Mammary epithelial cell (primary cell): ENCODE data around the gene LRRD1.

ENCODE experiments used
- CTCF ChIP-seq, 2 donors: IDR thresholded peaks in 1 of 2; conservative IDR thresholded peaks in 1 of 2; 2 replicates each; pipeline ENCODE4 v1.5.1; 2011 to 2012; ENCODE audit warnings: inconsistent platforms in 2 of 2, low read length in 2 of 2, mild to moderate bottlenecking in 2 of 2, control low read depth in 1 of 2, low read depth in 1 of 2; ENCODE audit not compliant: insufficient read depth in 1 of 2; ENCODE audit errors: extremely low read depth in 1 of 2
- EZH2 ChIP-seq: IDR thresholded peaks from 2 replicates; pipeline ENCODE4 v1.6.1; 2012; ENCODE audit warnings: low read length, inconsistent platforms, borderline replicate concordance

- no peak for TF ChIP-seq CTCF (conservative IDR thresholded peaks at IDR 0.05 in 1 of 2, IDR thresholded peaks at IDR 0.05 in 1 of 2; ENCODE audit: extremely low read depth in 1 of 2, insufficient read depth in 1 of 2, low read depth in 1 of 2, low read length in 2 of 2)
- no peak for TF ChIP-seq EZH2
These were observed 47.1 kb downstream of the LRRD1 start for GRCh38 chr7:92131764-92132330.
